Adrenal gland (tissue), 12 donors: Measurements from ENCODE around the gene VSIR. TPM values are rescaled to one million over a fixed set of nuclear protein-coding genes. Genes with fewer than 3 reads are reported as not detected.

Experiments used
- DNase-seq, 7 donors: peaks; one replicate each; pipeline ENCODE4 v3.0.0-alpha.2; 2019 to 2020
- H3K27ac ChIP-seq, 5 donors: fragments of 200-600 bp; sonication (generic) in 4 of 5; 1 replicate in 3 of 5; 2 replicates in 2 of 5; pipeline versions ENCODE4 v1.5.1 to v1.8.0; 2016 to 2020; ENCODE audit warnings: mild to moderate bottlenecking in 1 of 5
- H3K27me3 ChIP-seq: fragments of 200-600 bp; 2 replicates; pipeline ENCODE4 v1.8.0; 2021
- H3K36me3 ChIP-seq, 2 donors: fragments of 200-600 bp; replicated peaks in 1 of 2; 1 replicate in 1 of 2; 2 replicates in 1 of 2; pipeline versions ENCODE4 v1.5.1 to v1.8.0; 2018 to 2022
- H3K4me1 ChIP-seq, 2 donors: fragments of 200-600 bp; replicated peaks in 1 of 2; 1 replicate in 1 of 2; 2 replicates in 1 of 2; pipeline versions ENCODE4 v1.5.1 to v1.8.0; 2018 to 2021
- H3K4me3 ChIP-seq, 4 donors: fragments of 200-600 bp; sonication (generic) in 3 of 4; one replicate each; pipeline ENCODE4 v1.5.1; 2016 to 2018
- H3K9me3 ChIP-seq, 3 donors: fragments of 200-600 bp; sonication (generic) in 1 of 3; replicated peaks in 1 of 3; 1 replicate in 2 of 3; 2 replicates in 1 of 3; pipeline versions ENCODE4 v1.5.1 to v1.8.0; 2016 to 2021
- POLR2A ChIP-seq, 2 donors: fragments of 450-650 bp; IDR thresholded peaks; one replicate each; pipeline ENCODE4 v1.6.1; 2017; ENCODE audit warnings: antibody characterized with exemption in 2 of 2, mild to moderate bottlenecking in 2 of 2, moderate library complexity in 1 of 2
- WGBS, 4 donors: extraction: QIAGEN DNeasy Blood & Tissue Kit in 2 of 4; methylation state at CpG; one replicate each; pipeline versions ENCODE4 v1.1.5 to v1.1.7; 2013 to 2017; 5-methylcytosine and 5-hydroxymethylcytosine counted together
- intact Hi-C, 2 donors: fragments of 100-400 bp; cut with DNase I; formaldehyde crosslinking; loops; one replicate each; pipeline versions ENCODE4 v1.14.1 to v1.15.0; 2022 to 2023
- microRNA-seq, 3 donors: library from miRNA; unstranded; fragments of <30 nt; microRNA quantifications; one replicate each; pipeline ENCODE4, GENCODE V29; 2017 to 2020
- polyA plus RNA-seq, 3 donors: library from polyadenylated mRNA; stranded (reverse); fragments of 200-250 nt in 2 of 3; fragments of 350-450 nt in 1 of 3; fragmentation: Illumina TruSeq in 1 of 3; extraction: RNeasy Lipid Tissue Mini Kit (QIAGEN cat#74804) in 1 of 3; gene quantifications; one replicate each; pipeline ENCODE4 v1.2.3, GENCODE V29; 2013 to 2014
- small RNA-seq, 2 donors: library from RNA; depleted of rRNA; stranded (forward); fragments of <200 nt; gene quantifications; one replicate each; pipeline ENCODE3, GENCODE V24; 2016
- total RNA-seq, 9 donors: library from RNA; depleted of rRNA in 4 of 9; stranded (reverse); fragments of >200 nt in 4 of 9; fragments of 120-200 nt in 1 of 9; fragmentation: NEBNext Ultra II Directional in 1 of 9; extraction: Animal tissue kit (Norgen Biotek cat#: 25700) in 1 of 9; gene quantifications; one replicate each; pipeline versions ENCODE4 v1.1.0 to v1.2.4, GENCODE V29; 2013 to 2023
- TF ChIP-seq, protein P1 (sequence below), 6 experiments: fragments of 450-650 bp in 4 of 6; fragments of 200-600 bp in 2 of 6; sonication (generic) in 1 of 6; IDR thresholded peaks; 1 replicate in 5 of 6; 2 replicates in 1 of 6; pipeline versions ENCODE4 v1.5.1 to v1.8.0; 2016 to 2021; ENCODE audit warnings: antibody characterized with exemption in 6 of 6, mild to moderate bottlenecking in 2 of 6, moderate library complexity in 1 of 6
- donor health status: healthy with polysubstance abuse.
- donor health status: Bipolar disorder and iron deficiency.
- donor health status: DM: yes; HTN: yes; CAD: no.
- donor health status: DM: no; HTN: no; CAD: no.
- donor health status: DM: no; HTN: no; CAD: no.
- donor health status: DM: yes; HTN: yes; CAD: no.

Gene VSIR
- total and polyA plus RNA-seq, 12 donors: 8.0 to 71.7 (median 35.4) TPM

DNA sequence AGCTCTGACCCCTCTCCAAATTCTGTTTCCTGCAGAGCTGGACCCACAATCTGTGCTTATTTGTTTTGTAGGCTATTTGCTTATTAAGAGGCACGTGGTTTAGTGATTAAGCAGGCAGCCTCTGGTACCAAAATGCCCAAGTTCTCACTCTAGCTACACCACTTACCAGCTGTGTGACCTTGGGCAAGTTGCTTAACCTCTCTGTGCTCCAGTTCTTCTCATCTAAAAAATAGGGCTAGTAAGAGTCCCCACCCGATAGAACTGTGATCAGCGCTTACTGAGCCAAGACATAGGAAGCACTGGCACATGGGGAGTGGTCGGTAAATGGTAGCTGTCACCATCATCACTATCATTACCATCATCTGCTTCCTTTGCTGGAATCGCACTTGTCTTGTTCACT is 74.6 kb downstream of the VSIR start:
- Histone ChIP-seq H3K4me1 (peaks cover 0 to 9% of the 10 kb centered on the region in 2 donors), H3K27me3 (no peaks in the 10 kb centered on the region), H3K27ac (no peak overlapping the region), H3K9me3 (no peaks in the 10 kb centered on the region), H3K36me3 (no peaks in the 10 kb centered on the region), H3K4me3 (no peak overlapping the region)
- no peak for TF ChIP-seq POLR2A (IDR thresholded peaks at IDR 0.05)
- TF ChIP-seq, protein P1, sequence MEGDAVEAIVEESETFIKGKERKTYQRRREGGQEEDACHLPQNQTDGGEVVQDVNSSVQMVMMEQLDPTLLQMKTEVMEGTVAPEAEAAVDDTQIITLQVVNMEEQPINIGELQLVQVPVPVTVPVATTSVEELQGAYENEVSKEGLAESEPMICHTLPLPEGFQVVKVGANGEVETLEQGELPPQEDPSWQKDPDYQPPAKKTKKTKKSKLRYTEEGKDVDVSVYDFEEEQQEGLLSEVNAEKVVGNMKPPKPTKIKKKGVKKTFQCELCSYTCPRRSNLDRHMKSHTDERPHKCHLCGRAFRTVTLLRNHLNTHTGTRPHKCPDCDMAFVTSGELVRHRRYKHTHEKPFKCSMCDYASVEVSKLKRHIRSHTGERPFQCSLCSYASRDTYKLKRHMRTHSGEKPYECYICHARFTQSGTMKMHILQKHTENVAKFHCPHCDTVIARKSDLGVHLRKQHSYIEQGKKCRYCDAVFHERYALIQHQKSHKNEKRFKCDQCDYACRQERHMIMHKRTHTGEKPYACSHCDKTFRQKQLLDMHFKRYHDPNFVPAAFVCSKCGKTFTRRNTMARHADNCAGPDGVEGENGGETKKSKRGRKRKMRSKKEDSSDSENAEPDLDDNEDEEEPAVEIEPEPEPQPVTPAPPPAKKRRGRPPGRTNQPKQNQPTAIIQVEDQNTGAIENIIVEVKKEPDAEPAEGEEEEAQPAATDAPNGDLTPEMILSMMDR (IDR thresholded peaks at IDR 0.05): no peak
- intact Hi-C loops: loop anchor here in 1 of 2 donors (5.0 kb wide), 1 partner anchor 381 kb away; the partner anchor contains the start of gene SLC29A3
- WGBS, 4 donors: 80 to 83% (median 83%) methylated on average over 5 of the region's 5 CpGs
- DNase-seq: no peak

DNA sequence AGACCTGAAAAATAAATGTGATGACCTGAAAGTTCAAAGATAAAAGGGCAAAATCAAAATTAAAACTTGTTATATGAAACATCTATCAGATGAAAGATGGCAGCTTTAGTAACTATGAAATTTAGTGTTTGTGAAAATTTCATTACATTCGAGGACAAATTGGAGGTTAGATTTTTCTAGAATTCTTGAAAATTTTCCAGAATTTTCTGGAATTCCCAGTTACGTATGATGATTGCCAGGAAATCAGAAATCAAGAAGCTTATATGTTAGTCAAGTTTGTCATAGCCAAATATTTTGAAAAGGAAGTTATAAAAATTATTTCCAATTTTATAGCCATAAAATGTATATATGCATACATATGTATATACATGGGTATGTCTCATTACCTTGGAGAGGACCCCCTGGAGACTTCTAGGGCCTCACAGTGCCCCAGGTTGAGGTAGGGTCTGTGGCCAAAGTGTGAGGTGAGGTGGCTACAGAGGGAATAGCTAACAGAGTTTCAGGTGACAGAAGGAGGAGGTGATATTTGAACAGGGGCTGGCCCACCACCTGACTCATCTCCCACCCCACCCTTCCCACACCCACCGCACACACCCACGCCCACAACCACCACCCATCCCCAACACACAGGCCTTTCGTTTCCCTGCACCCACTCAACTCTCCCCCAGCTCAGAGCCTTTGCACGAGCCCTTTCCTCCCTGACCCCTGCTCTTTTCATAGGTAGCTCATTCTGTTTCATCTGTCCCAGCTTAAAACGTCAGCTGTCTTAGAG is 75.2 kb downstream of the VSIR start:
- H3K27ac ChIP-seq: no peak overlapping the region
- H3K4me1 ChIP-seq: peaks cover 0 to 9% of the 10 kb centered on the region in 2 donors
- H3K27me3 ChIP-seq: no peaks in the 10 kb centered on the region
- H3K36me3 ChIP-seq: no peaks in the 10 kb centered on the region
- WGBS, 4 donors: 59 to 74% (median 69%) methylated on average over 7 of the region's 7 CpGs
- H3K9me3 ChIP-seq: no peaks in the 10 kb centered on the region
- no peak for TF ChIP-seq POLR2A (IDR thresholded peaks at IDR 0.05)
- TF ChIP-seq, protein P1 (IDR thresholded peaks at IDR 0.05): no peak
- no peak for DNase-seq
- H3K4me3 ChIP-seq: no peak overlapping the region
- intact Hi-C loops: loop anchor here in 1 of 2 donors (5.0 kb wide), 1 partner anchor 381 kb away; the partner anchor contains the start of gene SLC29A3

Small RNA genes within 50 kb of the gene (microRNA-seq; reads per million reads assigned to microRNA genes)
- 0 to 0.76 (median 0) reads per million in 3 donors for gene MIR7152

Small RNA genes within 50 kb of the gene (small RNA-seq; reads per million reads assigned to genes)
- 0 to 0.12 reads per million in 2 donors for gene MIR7152

Other genes with a start within 250 kb of the VSIR start
- gene C10orf105, start 53.7 kb downstream of the VSIR start, total RNA-seq: under 1 TPM in 7 of 9 donors, not detected in 2; under 0.01 to 0.48 (median 0.08) TPM
- gene C10orf105, start 53.7 kb downstream of the VSIR start, polyA plus RNA-seq: under 1 TPM; 0.07 to 0.08 (median 0.07) TPM
- gene PSAP, start 77.7 kb upstream of the VSIR start, total RNA-seq: 1,000 to 10,000 TPM; 1,087 to 3,452 (median 2,251) TPM
- gene PSAP, start 77.7 kb upstream of the VSIR start, polyA plus RNA-seq: 1,000 to 10,000 TPM in 1 of 3 donors, 100 to 1,000 TPM in 2; 623 to 1,694 (median 805) TPM
- 10 to 100 TPM in 8 of 9 donors, 1 to 10 TPM in 1; 4.8 to 49.7 (median 33.4) TPM for gene CHST3, start 190.9 kb upstream of the VSIR start, total RNA-seq
- 10 to 100 TPM in 1 of 3 donors, 1 to 10 TPM in 2; 3.9 to 30.2 (median 5.4) TPM for gene CHST3, start 190.9 kb upstream of the VSIR start, polyA plus RNA-seq